Natural killer cell (primary cell): ENCODE results near the gene HUNK. TPM values are rescaled to one million over a fixed set of nuclear protein-coding genes. Genes with fewer than 3 reads are reported as not detected.

Experiments used
- ATAC-seq, 3 donors: fragments of 150-1000 bp in 2 of 3; fragments of 200-7000 bp in 1 of 3; cut with Tn5 transposase; 1 replicate in 1 of 3; 2 replicates in 2 of 3; pipeline ENCODE4 v1.10.0; 2021; ENCODE audit warnings: mild to moderate bottlenecking in 2 of 3, moderate library complexity in 2 of 3
- DNase-seq, 2 donors: peaks; one replicate each; pipeline versions ENCODE4 v3.0.0 to v3.0.0-alpha.2; 2013 to 2021; ENCODE audit warnings: mixed read lengths in 1 of 2
- H3K27ac ChIP-seq: one replicate; pipeline ENCODE4 v1.5.1; 2013; ENCODE audit warnings: mild to moderate bottlenecking, low read length
- H3K27me3 ChIP-seq: one replicate; pipeline ENCODE4 v1.6.1; 2013; ENCODE audit warnings: low read length; ENCODE audit not compliant: control insufficient read depth, insufficient read depth
- H3K36me3 ChIP-seq: one replicate; pipeline ENCODE4 v1.6.1; 2013; ENCODE audit warnings: low read length; ENCODE audit not compliant: control insufficient read depth, insufficient read depth
- H3K4me1 ChIP-seq: one replicate; pipeline ENCODE4 v1.6.1; 2013; ENCODE audit warnings: low read length; ENCODE audit not compliant: control insufficient read depth, insufficient read depth
- H3K4me3 ChIP-seq: one replicate; pipeline ENCODE4 v1.5.1; 2013; ENCODE audit warnings: low read length
- H3K9me3 ChIP-seq: one replicate; pipeline ENCODE4 v1.6.1; 2013; ENCODE audit warnings: low read length; ENCODE audit not compliant: control insufficient read depth, insufficient read depth
- H3K27ac Mint-ChIP-seq, 2 donors: one replicate each; pipeline ENCODE4 v1.8.0; 2022; ENCODE audit warnings: mild to moderate bottlenecking in 2 of 2, mixed read lengths in 2 of 2, moderate library complexity in 1 of 2
- H3K27me3 Mint-ChIP-seq, 2 donors: one replicate each; pipeline ENCODE4 v1.8.0; 2022; ENCODE audit warnings: low read depth in 2 of 2, mixed read lengths in 2 of 2
- H3K36me3 Mint-ChIP-seq: one replicate; pipeline ENCODE4 v1.8.0; 2022; ENCODE audit warnings: mixed read lengths
- H3K4me1 Mint-ChIP-seq, 2 donors: one replicate each; pipeline ENCODE4 v1.8.0; 2022; ENCODE audit warnings: mixed read lengths in 2 of 2
- H3K4me3 Mint-ChIP-seq: one replicate; pipeline ENCODE4 v1.8.0; 2022; ENCODE audit warnings: mild to moderate bottlenecking, moderate library complexity, mixed read lengths
- H3K9me3 Mint-ChIP-seq, 2 donors: one replicate each; pipeline ENCODE4 v1.8.0; 2022; ENCODE audit warnings: mixed read lengths in 2 of 2
- CTCF ChIP-seq: fragments of 200-600 bp; IDR thresholded peaks from one replicate; pipeline ENCODE4 v1.8.0; 2022; ENCODE audit warnings: antibody characterized with exemption
- WGBS: methylation state at CpG from one replicate; pipeline ENCODE4 v1.1.7; 2013; ENCODE audit warnings: missing lambda C conversion rate; ENCODE audit not compliant: insufficient coverage; 5-methylcytosine and 5-hydroxymethylcytosine counted together
- intact Hi-C: fragments of 100-400 bp; cut with micrococcal nuclease; formaldehyde crosslinking; loops from one replicate; pipeline ENCODE4 v1.14.2; 2022
- total RNA-seq, 4 donors: library from RNA; stranded (reverse); fragments of 120-200 nt in 1 of 4; gene quantifications; one replicate each; pipeline versions ENCODE4 v1.2.3 to v1.2.4, GENCODE V29; 2013 to 2022

HUNK gene
- total RNA-seq, 3 donors from 2014 or later (not counting 1 experiment from before 2014, with no cell fraction given) = not detected

- 81% methylated on average over 7 of the region's 7 CpGs for WGBS
These were observed 75.9 kb downstream of the HUNK start for GRCh38 chr21:31948676-31949075.

GRCh38 chr21:31952828-31953227, 80.0 kb downstream of the HUNK start:
- Histone ChIP-seq H3K27ac (no peak overlapping the region), H3K4me3 (no peak overlapping the region), H3K4me1 (no peaks in the 10 kb centered on the region), H3K27me3 (no peaks in the 10 kb centered on the region), H3K36me3 (no peaks in the 10 kb centered on the region), H3K9me3 (no peaks in the 10 kb centered on the region)
- ATAC-seq (no peak), DNase-seq (no peak)
- no peaks in the 10 kb centered on the region for H3K36me3 Mint-ChIP-seq
- WGBS = 72% methylated on average over 2 of the region's 3 CpGs
- H3K27ac Mint-ChIP-seq = no peak overlapping the region
- intact Hi-C loops = no loop called here
- TF ChIP-seq CTCF = no peak
- no peaks in the 10 kb centered on the region for H3K9me3 Mint-ChIP-seq
- no peaks in the 10 kb centered on the region for H3K4me1 Mint-ChIP-seq
- peaks cover 0 to 8% of the 10 kb centered on the region in 2 donors for H3K27me3 Mint-ChIP-seq
- H3K4me3 Mint-ChIP-seq = no peak overlapping the region

More at GRCh38 chr21:31948676-31949075, 75.9 kb downstream of the HUNK start:
- no peak for ATAC-seq
- no peak for TF ChIP-seq CTCF
- peaks cover 6 to 8% of the 10 kb centered on the region in 2 donors for H3K27me3 Mint-ChIP-seq
- H3K4me1 Mint-ChIP-seq = no peaks in the 10 kb centered on the region
- Histone ChIP-seq H3K4me3 (no peak overlapping the region), H3K36me3 (no peaks in the 10 kb centered on the region), H3K9me3 (no peaks in the 10 kb centered on the region), H3K27me3 (no peaks in the 10 kb centered on the region), H3K4me1 (no peaks in the 10 kb centered on the region), H3K27ac (no peak overlapping the region)
- H3K27ac Mint-ChIP-seq = no peak overlapping the region
- no peaks in the 10 kb centered on the region for H3K9me3 Mint-ChIP-seq
- H3K4me3 Mint-ChIP-seq = no peak overlapping the region
- DNase-seq = no peak
- H3K36me3 Mint-ChIP-seq = no peaks in the 10 kb centered on the region
- intact Hi-C loops = no loop called here

GRCh38 chr21:31957631-31958030, 84.8 kb downstream of the HUNK start:
- DNase-seq (peak in 1 of 2 donors; percentile 43), ATAC-seq (no peak)
- no peaks in the 10 kb centered on the region for H3K36me3 ChIP-seq
- intact Hi-C loops = no loop called here
- H3K27me3 ChIP-seq = no peaks in the 10 kb centered on the region
- no peak for TF ChIP-seq CTCF
- no peaks in the 10 kb centered on the region for H3K36me3 Mint-ChIP-seq
- no peak overlapping the region for H3K4me3 ChIP-seq
- H3K9me3 Mint-ChIP-seq = no peaks in the 10 kb centered on the region
- H3K27ac Mint-ChIP-seq = no peak overlapping the region
- no peaks in the 10 kb centered on the region for H3K4me1 Mint-ChIP-seq
- peaks cover 3% of the 10 kb centered on the region for H3K9me3 ChIP-seq
- WGBS = 75% methylated on average over 2 of the region's 2 CpGs
- no peaks in the 10 kb centered on the region for H3K4me1 ChIP-seq
- peaks cover 12 to 14% of the 10 kb centered on the region in 2 donors for H3K27me3 Mint-ChIP-seq
- no peak overlapping the region for H3K4me3 Mint-ChIP-seq
- H3K27ac ChIP-seq = no peak overlapping the region

DNA sequence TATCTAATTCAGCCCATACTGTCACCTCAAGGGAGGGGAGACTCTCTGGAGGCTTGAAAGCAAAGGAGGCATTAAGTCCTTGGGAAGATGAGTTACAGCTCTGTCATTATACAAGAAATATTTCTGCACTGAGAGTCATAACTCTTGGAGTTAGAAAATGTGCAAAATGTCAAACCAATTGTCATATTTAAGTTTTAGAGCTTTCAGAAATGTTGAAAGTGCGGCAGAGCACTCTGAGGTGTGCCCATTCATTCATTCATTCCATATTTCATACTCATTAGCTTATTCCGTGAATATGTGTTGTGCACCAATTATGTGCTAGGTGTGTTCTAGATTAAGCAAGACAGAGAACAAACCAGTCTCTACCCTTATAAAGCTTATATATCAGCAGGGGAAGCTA, 87.1 kb downstream of the HUNK start:
- H3K27me3 Mint-ChIP-seq = peaks cover 14 to 15% of the 10 kb centered on the region in 2 donors
- Histone ChIP-seq H3K36me3 (no peaks in the 10 kb centered on the region), H3K4me3 (no peak overlapping the region), H3K9me3 (peaks cover 3% of the 10 kb centered on the region), H3K27me3 (no peaks in the 10 kb centered on the region), H3K4me1 (no peaks in the 10 kb centered on the region), H3K27ac (no peak overlapping the region)
- H3K4me1 Mint-ChIP-seq = no peaks in the 10 kb centered on the region
- intact Hi-C loops = no loop called here
- no peak for DNase-seq
- no peak overlapping the region for H3K27ac Mint-ChIP-seq
- no peaks in the 10 kb centered on the region for H3K36me3 Mint-ChIP-seq
- no peaks in the 10 kb centered on the region for H3K9me3 Mint-ChIP-seq
- H3K4me3 Mint-ChIP-seq = no peak overlapping the region
- WGBS = no CpG with 5 or more reads among the region's 2 CpGs
- ATAC-seq = no peak
- TF ChIP-seq CTCF = no peak
